WTC11 (cell line): ENCODE data around the gene ERFL.

ENCODE experiments used
- FOXP1 ChIP-seq: sonication (generic); formaldehyde crosslinking; IDR thresholded peaks from 2 replicates; pipeline ENCODE4 v1.8.0; 2022; ENCODE audit warnings: missing genetic modification reagents, mild to moderate bottlenecking, moderate library complexity, borderline replicate concordance
- TF ChIP-seq, protein P1 (sequence below): fragments of 200-600 bp; IDR thresholded peaks from 2 replicates; pipeline ENCODE4 v1.8.0; 2022; ENCODE audit warnings: antibody characterized with exemption

DNA sequence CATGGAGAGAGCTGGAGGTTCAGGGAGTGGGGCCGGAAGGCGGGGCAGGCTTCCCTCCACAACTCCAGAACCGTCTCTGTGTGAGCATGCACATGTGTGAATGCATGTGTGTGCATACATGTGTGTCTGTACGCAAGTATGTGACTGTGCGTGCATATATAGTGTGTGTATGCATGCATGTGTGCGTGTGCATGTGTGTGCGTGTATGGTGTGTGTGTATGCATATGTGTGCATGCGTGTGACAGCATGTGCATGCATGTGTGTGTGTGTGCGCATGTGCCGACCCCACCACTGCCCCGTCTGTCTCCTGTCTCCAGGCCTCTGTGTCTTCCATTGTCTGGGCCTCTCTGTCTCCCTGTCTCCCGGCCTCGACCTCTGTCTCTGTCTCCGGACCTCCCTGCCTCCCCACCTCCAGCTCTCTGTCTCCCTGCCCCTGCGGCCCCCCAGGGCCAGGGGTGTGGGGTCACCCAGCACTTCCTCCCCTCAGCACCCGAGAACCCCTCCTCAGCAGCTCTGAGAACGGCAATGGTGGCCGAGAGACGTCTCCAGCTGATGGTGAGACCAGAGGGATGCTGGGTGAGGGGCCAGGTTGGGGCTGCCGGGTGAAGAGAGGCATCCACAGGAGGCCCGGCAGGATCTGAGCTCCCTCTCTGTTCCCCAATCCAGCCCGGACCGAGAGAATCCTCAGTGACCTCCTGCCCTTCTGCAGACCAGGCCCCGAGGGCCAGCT lies 22.8 kb downstream of the ERFL start:
- TF ChIP-seq, protein P1, sequence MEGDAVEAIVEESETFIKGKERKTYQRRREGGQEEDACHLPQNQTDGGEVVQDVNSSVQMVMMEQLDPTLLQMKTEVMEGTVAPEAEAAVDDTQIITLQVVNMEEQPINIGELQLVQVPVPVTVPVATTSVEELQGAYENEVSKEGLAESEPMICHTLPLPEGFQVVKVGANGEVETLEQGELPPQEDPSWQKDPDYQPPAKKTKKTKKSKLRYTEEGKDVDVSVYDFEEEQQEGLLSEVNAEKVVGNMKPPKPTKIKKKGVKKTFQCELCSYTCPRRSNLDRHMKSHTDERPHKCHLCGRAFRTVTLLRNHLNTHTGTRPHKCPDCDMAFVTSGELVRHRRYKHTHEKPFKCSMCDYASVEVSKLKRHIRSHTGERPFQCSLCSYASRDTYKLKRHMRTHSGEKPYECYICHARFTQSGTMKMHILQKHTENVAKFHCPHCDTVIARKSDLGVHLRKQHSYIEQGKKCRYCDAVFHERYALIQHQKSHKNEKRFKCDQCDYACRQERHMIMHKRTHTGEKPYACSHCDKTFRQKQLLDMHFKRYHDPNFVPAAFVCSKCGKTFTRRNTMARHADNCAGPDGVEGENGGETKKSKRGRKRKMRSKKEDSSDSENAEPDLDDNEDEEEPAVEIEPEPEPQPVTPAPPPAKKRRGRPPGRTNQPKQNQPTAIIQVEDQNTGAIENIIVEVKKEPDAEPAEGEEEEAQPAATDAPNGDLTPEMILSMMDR = no peak
- no peak for TF ChIP-seq FOXP1
